Heart left ventricle (tissue), 16 donors: ENCODE measurements around the gene C15orf39. TPM values are rescaled to one million over a fixed set of nuclear protein-coding genes. Genes with fewer than 3 reads are reported as not detected.

ENCODE experiments used
- ATAC-seq, 4 donors: fragments of 200-7000 bp; cut with Tn5 transposase; one replicate each; pipeline ENCODE4 v1.9.1; 2020 to 2022; ENCODE audit warnings: moderate library complexity in 4 of 4, mild to moderate bottlenecking in 3 of 4, moderate number of reproducible peaks in 1 of 4
- DNase-seq, 5 donors: peaks; one replicate each; pipeline ENCODE4 v3.0.0-alpha.2; 2020
- H3K27ac ChIP-seq, 12 donors: fragments of 200-600 bp; sonication (generic) in 4 of 12; one replicate each; pipeline versions ENCODE4 v1.5.0 to v1.8.0; 2016 to 2022; ENCODE audit warnings: mild to moderate bottlenecking in 2 of 12
- H3K27me3 ChIP-seq, 9 donors: fragments of 200-600 bp; sonication (generic) in 2 of 9; one replicate each; pipeline versions ENCODE4 v1.5.1 to v1.8.0; 2016 to 2022; ENCODE audit warnings: mild to moderate bottlenecking in 3 of 9
- H3K36me3 ChIP-seq, 9 donors: fragments of 200-600 bp; sonication (generic) in 2 of 9; one replicate each; pipeline versions ENCODE4 v1.5.0 to v1.8.0; 2018 to 2022; ENCODE audit warnings: mild to moderate bottlenecking in 2 of 9
- H3K4me1 ChIP-seq, 12 donors: fragments of 200-600 bp; sonication (generic) in 4 of 12; one replicate each; pipeline versions ENCODE4 v1.5.0 to v1.8.0; 2016 to 2022; ENCODE audit warnings: mild to moderate bottlenecking in 3 of 12
- H3K4me3 ChIP-seq, 12 donors: fragments of 200-600 bp; sonication (generic) in 4 of 12; one replicate each; pipeline versions ENCODE4 v1.5.0 to v1.8.0; 2017 to 2022; ENCODE audit warnings: mild to moderate bottlenecking in 9 of 12, moderate library complexity in 4 of 12
- H3K9me3 ChIP-seq, 12 donors: fragments of 200-600 bp; sonication (generic) in 4 of 12; one replicate each; pipeline versions ENCODE4 v1.5.0 to v1.8.0; 2016 to 2022; ENCODE audit warnings: mild to moderate bottlenecking in 1 of 12
- CTCF ChIP-seq, 12 donors: fragments of 200-600 bp; sonication (generic) in 4 of 12; IDR thresholded peaks; one replicate each; pipeline versions ENCODE4 v1.5.0 to v1.8.0; 2018 to 2022; ENCODE audit warnings: antibody characterized with exemption in 12 of 12, mild to moderate bottlenecking in 5 of 12
- POLR2A ChIP-seq, 2 donors: fragments of 450-650 bp; IDR thresholded peaks; one replicate each; pipeline ENCODE4 v1.6.1; 2017; ENCODE audit warnings: antibody characterized with exemption in 2 of 2, mild to moderate bottlenecking in 2 of 2, moderate library complexity in 2 of 2
- WGBS, 4 donors: extraction: QIAGEN DNeasy Blood & Tissue Kit in 2 of 4; methylation state at CpG; one replicate each; pipeline versions ENCODE4 v1.1.5 to v1.1.7; 2013 to 2018; 5-methylcytosine and 5-hydroxymethylcytosine counted together
- intact Hi-C, 10 donors: fragments of 100-400 bp; cut with DNase I; formaldehyde crosslinking; loops; one replicate each; pipeline versions ENCODE4 v1.11.1 to v1.14.2; 2022
- polyA plus RNA-seq, 2 donors: library from polyadenylated mRNA; stranded (reverse); fragments of 200-250 nt; gene quantifications; one replicate each; pipeline ENCODE4 v1.2.3, GENCODE V29; 2013
- total RNA-seq, 9 donors: library from RNA; depleted of rRNA in 2 of 9; stranded (reverse); fragments of >200 nt in 2 of 9; fragmentation: NEBNext Ultra II Directional in 3 of 9; extraction: Animal tissue kit (Norgen Biotek cat#: 25700) in 3 of 9; gene quantifications; one replicate each; pipeline versions ENCODE4 v1.1.0 to v1.2.4, GENCODE V29; 2016 to 2023
- donor health status: ischemic (EF 13 %, LVEDD 7.1; RV severe dilation, severe dysfunction).
- donor health status: healthy with polysubstance abuse.
- donor health status: DM: no; HTN: yes; CAD: no.
- donor health status: DM: no; HTN: no; CAD: no.
- donor health status: ischemic (EF 25% LVEDD 6.9; RV normal size, moderate dysfunction).
- donor health status: ischemic (EF 25% LVEDD 5.7; RV mildly dilated, moderate dysfunction).
- donor health status: healthy.
- donor health status: DM: yes; HTN: yes; CAD: no.
- donor health status: ischemic (EF 35%, LVEDD 5.7; RV mildly dilated, moderate dysfunction).
- donor health status: nonischemic (EF 11% LVEDD 7.7; RV severe dilation, severe dysfunction).
- donor health status: DM: yes; HTN: yes; CAD: no.
- donor health status: PGD.
- donor health status: ischemic (EF 29% LVEDD 5.4; RV normal size, mild dysfunction).
- donor health status: nonischemic (EF 23%, LVEDD 6.1; RV moderate dilation, normal function).

Gene C15orf39
- total and polyA plus RNA-seq, 11 donors = 6.5 to 26.1 (median 13.6) TPM

GRCh38 chr15:75170203-75170602, 31.5 kb upstream of the C15orf39 start:
- WGBS, 4 donors = 92 to 98% (median 94%) methylated on average over 1 of the region's 1 CpG
- ATAC-seq (no peak), DNase-seq (no peak)
- TF ChIP-seq CTCF (IDR thresholded peaks at IDR 0.05) (no peak), POLR2A (IDR thresholded peaks at IDR 0.05) (no peak)
- Histone ChIP-seq H3K9me3 (no peaks in the 10 kb centered on the region), H3K36me3 (no peaks in the 10 kb centered on the region), H3K4me1 (peaks cover 0 to 15% (median 0%) of the 10 kb centered on the region in 12 donors), H3K27me3 (no peaks in the 10 kb centered on the region), H3K27ac (no peak overlapping the region), H3K4me3 (no peak overlapping the region)
- intact Hi-C loops = no loop called here

GRCh38 chr15:75170711-75171341, 30.9 kb upstream of the C15orf39 start:
- peak; percentile 40 to 85 (median 65) for ATAC-seq
- peaks cover 0 to 21% (median 0%) of the 10 kb centered on the region in 12 donors for H3K4me1 ChIP-seq
- H3K27ac ChIP-seq = no peak overlapping the region
- H3K4me3 ChIP-seq = no peak overlapping the region
- peak in 1 of 5 donors; percentile 47 for DNase-seq
- no peaks in the 10 kb centered on the region for H3K36me3 ChIP-seq
- TF ChIP-seq CTCF (IDR thresholded peaks at IDR 0.05) (no peak), POLR2A (IDR thresholded peaks at IDR 0.05) (no peak)
- no peaks in the 10 kb centered on the region for H3K9me3 ChIP-seq
- no peaks in the 10 kb centered on the region for H3K27me3 ChIP-seq
- 64 to 72% (median 69%) methylated on average over 6 of the region's 6 CpGs for WGBS, 4 donors
- intact Hi-C loops = no loop called here

- 66 to 90% (median 80%) methylated on average over 5 of the region's 5 CpGs for WGBS, 4 donors
- H3K4me1 ChIP-seq = peaks cover 0 to 27% (median 0%) of the 10 kb centered on the region in 12 donors
- H3K36me3 ChIP-seq = no peaks in the 10 kb centered on the region
- H3K27me3 ChIP-seq = no peaks in the 10 kb centered on the region
- no peak overlapping the region for H3K4me3 ChIP-seq
- ATAC-seq (peak in 1 of 4 donors; percentile 13), DNase-seq (no peak)
- TF ChIP-seq CTCF (IDR thresholded peaks at IDR 0.05) (no peak), POLR2A (IDR thresholded peaks at IDR 0.05) (no peak)
- H3K27ac ChIP-seq = no peak overlapping the region
- no peaks in the 10 kb centered on the region for H3K9me3 ChIP-seq
- intact Hi-C loops = no loop called here
These were observed 30.3 kb upstream of the C15orf39 start for GRCh38 chr15:75171408-75171807.

GRCh38 chr15:75172284-75172820, 29.3 kb upstream of the C15orf39 start:
- Histone ChIP-seq H3K27ac (no peak overlapping the region), H3K4me1 (peaks cover 0 to 36% (median under 1%) of the 10 kb centered on the region in 12 donors), H3K9me3 (no peaks in the 10 kb centered on the region), H3K27me3 (no peaks in the 10 kb centered on the region), H3K4me3 (no peak overlapping the region), H3K36me3 (no peaks in the 10 kb centered on the region)
- ATAC-seq = no peak
- WGBS, 4 donors = 92 to 93% (median 92%) methylated on average over 5 to 6 of the region's 6 CpGs
- no peak for DNase-seq
- TF ChIP-seq CTCF (IDR thresholded peaks at IDR 0.05) (no peak), POLR2A (IDR thresholded peaks at IDR 0.05) (no peak)
- intact Hi-C loops = no loop called here
